Measurements from ENCODE around the gene OSBPL6. TPM values are rescaled to one million over a fixed set of nuclear protein-coding genes. Genes with fewer than 3 reads are reported as not detected.
"Not testable (repeated sequence)": the region's sequence is repeated elsewhere in the genome, so short reads cannot be mapped to it uniquely, and the experiment has no call there.

Gene OSBPL6
- total RNA-seq, 1 donor from 2014 or later = 2.4 TPM

GRCh38 chr2:178350051-178350450 lies 155.7 kb downstream of the OSBPL6 start:
- no peak for DNase-seq (ENCODE audit: low spot score)

- not testable (repeated sequence) for DNase-seq (ENCODE audit: low spot score)
These were observed 163.4 kb downstream of the OSBPL6 start for GRCh38 chr2:178357704-178358103.

- no peak for DNase-seq (ENCODE audit: low spot score)
These were observed 165.0 kb downstream of the OSBPL6 start for GRCh38 chr2:178359192-178359912.

GRCh38 chr2:178361588-178361987 lies 167.3 kb downstream of the OSBPL6 start:
- no peak for DNase-seq (ENCODE audit: low spot score)

GRCh38 chr2:178363252-178363651 lies 168.9 kb downstream of the OSBPL6 start:
- DNase-seq (ENCODE audit: low spot score) = no peak

- no peak for DNase-seq (ENCODE audit: low spot score)
These were observed 170.8 kb downstream of the OSBPL6 start for GRCh38 chr2:178365116-178365515.

- DNase-seq (ENCODE audit: low spot score) = no peak
These were observed 172.1 kb downstream of the OSBPL6 start for GRCh38 chr2:178366412-178366811.

- no peak for DNase-seq (ENCODE audit: low spot score)
These were observed 173.0 kb downstream of the OSBPL6 start for GRCh38 chr2:178367344-178367743.

- no peak for DNase-seq (ENCODE audit: low spot score)
These were observed 180.6 kb downstream of the OSBPL6 start for GRCh38 chr2:178374865-178375264.

GRCh38 chr2:178377046-178377445 lies 182.7 kb downstream of the OSBPL6 start:
- DNase-seq (ENCODE audit: low spot score) = no peak

GRCh38 chr2:178379162-178380004 lies 185.1 kb downstream of the OSBPL6 start:
- DNase-seq (ENCODE audit: low spot score) = no peak

GRCh38 chr2:178380763-178381162 lies 186.5 kb downstream of the OSBPL6 start:
- DNase-seq (ENCODE audit: low spot score) = no peak

- no peak for DNase-seq (ENCODE audit: low spot score)
These were observed 189.4 kb downstream of the OSBPL6 start for GRCh38 chr2:178383718-178384117.

- DNase-seq (ENCODE audit: low spot score) = no peak
These were observed 191.4 kb downstream of the OSBPL6 start for GRCh38 chr2:178385595-178386148.

GRCh38 chr2:178386986-178387597 lies 192.8 kb downstream of the OSBPL6 start:
- no peak for DNase-seq (ENCODE audit: low spot score)

- DNase-seq (ENCODE audit: low spot score) = no peak
These were observed 194.0 kb downstream of the OSBPL6 start for GRCh38 chr2:178388287-178388686.

GRCh38 chr2:178391701-178392100 lies 197.4 kb downstream of the OSBPL6 start:
- DNase-seq (ENCODE audit: low spot score) = no peak

GRCh38 chr2:178392215-178392614 lies 197.9 kb downstream of the OSBPL6 start:
- DNase-seq (ENCODE audit: low spot score) = no peak

- DNase-seq (ENCODE audit: low spot score) = no peak
These were observed 200.5 kb downstream of the OSBPL6 start for GRCh38 chr2:178394859-178395258.

GRCh38 chr2:178395295-178395694 lies 201.0 kb downstream of the OSBPL6 start:
- no peak for DNase-seq (ENCODE audit: low spot score)

- DNase-seq (ENCODE audit: low spot score) = no peak
These were observed 201.7 kb downstream of the OSBPL6 start for GRCh38 chr2:178395941-178396570.
